AG04449 (cell line): ENCODE measurements around the gene TMEM204.

Experiments
- CTCF ChIA-PET: fragments of 350-600 bp; formaldehyde crosslinking; extraction: SDS; loops from one replicate; lab custom pipeline; 2021; ENCODE audit warnings: antibody characterized with exemption; lab: Yijun Ruan, JAX
- POLR2A ChIA-PET: fragments of 400-600, 350-600 bp; formaldehyde crosslinking; extraction: SDS; loops from one replicate; lab custom pipeline; 2020; ENCODE audit warnings: antibody characterized with exemption, inconsistent platforms; lab: Yijun Ruan, JAX
- DNase-seq: peaks from one replicate; pipeline ENCODE4 v3.0.0-alpha.2; 2010; ENCODE audit warnings: low read depth, low spot score
- H3K4me3 ChIP-seq: 2 replicates; pipeline ENCODE4 v1.5.1; 2011; ENCODE audit warnings: low read depth, mild to moderate bottlenecking, control low read depth, low read length
- CTCF ChIP-seq: IDR thresholded peaks from one replicate; pipeline ENCODE4 v1.5.1; 2011; ENCODE audit warnings: mild to moderate bottlenecking, moderate library complexity, low read length, control low read depth, inconsistent platforms; ENCODE audit not compliant: insufficient read depth; ENCODE audit errors: missing control alignments

The TMEM204 gene

GRCh38 chr16:1502092-1503004 lies 31.1 kb upstream of the TMEM204 start:
- no peak for DNase-seq
- no peak overlapping the region for H3K4me3 ChIP-seq
- ChIA-PET CTCF (interaction anchor here (1.0 kb wide), 1 partner anchor 8 kb away, joined by 5 read pairs; no protein-coding TSS in a partner anchor), POLR2A (no interaction called here)
- no peak for TF ChIP-seq CTCF

GRCh38 chr16:1503110-1503955 lies 30.1 kb upstream of the TMEM204 start:
- DNase-seq = no peak
- TF ChIP-seq CTCF = no peak
- no peak overlapping the region for H3K4me3 ChIP-seq
- POLR2A ChIA-PET = no interaction called here
- CTCF ChIA-PET = interaction anchor here (1.0 kb wide), 1 partner anchor 9 kb away, joined by 5 read pairs; no protein-coding TSS in a partner anchor

DNA sequence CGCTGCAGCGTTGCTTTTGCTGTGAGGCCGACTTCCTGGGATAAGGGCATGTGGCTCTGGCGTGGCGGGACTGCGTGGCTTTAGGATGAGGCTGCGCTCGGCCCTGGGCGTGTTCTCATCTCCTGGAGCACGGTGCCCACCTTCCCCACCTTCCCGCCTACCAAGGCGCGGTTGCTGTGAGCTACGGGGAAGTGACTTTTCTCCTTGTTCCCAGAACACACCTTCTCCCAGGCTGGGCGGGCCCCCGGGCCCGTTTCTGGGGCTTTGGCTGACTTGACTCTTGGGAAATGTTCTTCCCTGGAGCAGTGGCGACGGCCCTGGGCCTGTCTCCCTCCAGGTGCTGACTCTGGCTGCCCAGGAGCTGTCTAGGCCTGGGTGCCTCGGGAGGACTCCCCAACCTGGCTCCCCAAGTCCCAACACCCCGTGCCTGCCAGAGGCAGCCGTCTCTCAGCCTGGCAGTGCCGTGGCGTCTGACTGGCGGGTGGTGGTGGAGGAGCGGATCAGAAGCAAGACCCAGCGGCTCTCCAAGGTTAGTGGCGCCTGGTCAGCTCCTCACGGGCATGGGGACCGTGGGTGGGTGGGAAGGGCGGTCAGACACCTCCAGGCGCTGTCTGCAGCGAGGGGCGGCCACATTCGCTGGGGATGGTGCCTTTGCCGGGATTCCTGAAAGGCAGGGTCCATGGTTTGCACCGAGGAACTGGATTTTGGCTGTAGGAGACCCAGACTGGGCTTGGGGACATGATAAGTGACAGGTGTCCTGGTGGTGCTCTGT lies 28.2 kb upstream of the TMEM204 start:
- DNase-seq = no peak
- ChIA-PET POLR2A (interaction anchor here (0.6 kb wide), 1 partner anchor 12 kb away, joined by 5 read pairs; no protein-coding TSS in a partner anchor), CTCF (no interaction called here)
- TF ChIP-seq CTCF = no peak
- no peak overlapping the region for H3K4me3 ChIP-seq

DNA sequence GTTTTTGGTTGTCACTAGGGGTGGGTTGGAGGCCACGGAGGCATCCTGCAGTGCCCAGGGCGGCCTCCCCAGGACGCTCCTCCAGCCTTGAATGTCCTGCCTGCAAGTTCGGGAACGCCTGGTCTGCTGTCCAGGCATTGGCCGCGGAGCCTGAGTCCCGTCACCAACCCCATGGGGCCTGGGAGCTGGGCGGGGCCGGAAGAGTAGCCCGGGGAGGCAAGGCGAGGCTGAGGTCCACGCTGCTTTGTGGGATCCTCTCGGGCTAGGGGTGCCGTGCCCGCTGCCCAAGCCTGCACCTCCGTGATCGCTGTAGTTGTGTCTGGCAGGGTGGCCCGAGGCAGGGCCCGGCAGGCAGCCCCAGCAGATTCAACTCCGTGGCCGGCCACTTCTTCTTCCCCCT lies 27.6 kb upstream of the TMEM204 start:
- no peak overlapping the region for H3K4me3 ChIP-seq
- POLR2A ChIA-PET = no interaction called here
- no peak for DNase-seq
- TF ChIP-seq CTCF = no peak
- CTCF ChIA-PET = no interaction called here

DNA sequence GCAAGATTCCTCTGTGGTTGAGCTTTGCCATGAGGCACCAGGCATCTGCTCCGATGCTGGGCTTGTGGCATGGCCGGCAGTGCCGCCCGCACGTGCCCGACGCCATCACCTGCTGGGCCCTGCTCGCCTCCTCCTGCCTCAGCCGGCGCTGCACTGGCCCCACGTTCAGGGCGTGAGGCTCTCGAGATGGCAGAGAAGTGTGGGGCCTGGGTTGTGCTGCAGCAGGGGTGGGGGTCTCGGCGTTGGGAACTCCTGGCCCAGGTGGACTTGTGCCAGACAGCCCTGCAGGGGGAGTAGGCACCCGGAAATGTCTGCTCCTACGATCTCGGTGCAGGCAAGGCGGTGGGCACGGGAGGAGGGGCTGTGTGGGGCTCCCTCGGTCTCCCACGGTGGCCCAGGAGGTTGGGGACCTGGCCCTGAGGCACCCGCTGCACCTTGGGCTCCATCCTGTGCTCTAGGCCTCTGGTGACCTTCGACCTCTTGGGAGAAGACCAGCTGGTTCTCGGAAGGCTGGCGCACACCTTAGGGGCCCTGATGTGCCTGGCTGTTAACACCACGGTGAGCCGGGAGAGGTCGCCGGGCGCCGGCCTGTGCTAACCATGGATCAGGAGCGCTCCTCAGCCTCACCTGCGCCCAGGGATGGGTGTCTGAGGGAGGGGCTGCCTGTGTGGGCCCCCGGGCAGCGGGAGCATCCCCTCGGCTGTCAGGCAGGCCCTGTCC lies 26.8 kb upstream of the TMEM204 start:
- H3K4me3 ChIP-seq = no peak overlapping the region
- POLR2A ChIA-PET = no interaction called here
- TF ChIP-seq CTCF = no peak
- CTCF ChIA-PET = no interaction called here
- DNase-seq = no peak
